PC-9 (cell line): ENCODE measurements around the gene DRGX.

ENCODE experiments used
- CTCF ChIP-seq: fragments of 200-600 bp; sonication (generic); conservative IDR thresholded peaks from 2 replicates; pipeline ENCODE4 v1.6.1; 2017; ENCODE audit warnings: mixed run types, antibody characterized with exemption, mild to moderate bottlenecking, moderate library complexity
- EZH2 ChIP-seq: fragments of 200-600 bp; sonication (generic); IDR thresholded peaks from 2 replicates; pipeline ENCODE4 v1.8.0; 2017; ENCODE audit warnings: antibody characterized with exemption, low read depth

DNA sequence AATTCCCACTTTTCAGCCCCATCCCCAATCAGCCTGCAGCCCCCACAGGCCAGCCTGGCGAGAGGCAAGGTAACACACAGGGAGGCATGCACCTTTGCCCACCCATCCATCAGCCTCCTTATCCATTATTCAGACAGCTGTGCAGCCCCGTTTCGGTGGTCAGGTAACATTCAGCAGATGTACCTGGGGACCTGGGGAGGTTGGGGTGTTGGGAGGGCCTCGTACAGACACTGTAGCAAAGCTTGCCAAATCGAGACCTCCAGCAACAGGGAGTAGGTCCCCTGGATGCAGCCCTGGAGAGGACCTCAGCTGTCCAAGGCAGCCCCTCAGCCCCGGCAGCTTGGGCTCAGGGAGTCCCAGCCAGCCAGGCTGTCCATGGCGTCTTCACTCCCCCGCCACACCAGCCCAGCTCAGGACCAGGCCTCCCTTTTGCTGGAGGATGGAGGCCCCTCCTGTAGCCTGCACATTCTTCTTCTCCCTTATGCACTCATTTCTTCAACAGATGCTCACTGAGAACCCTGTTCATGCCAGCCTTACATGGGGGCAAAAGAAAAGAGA is 8.5 kb upstream of the DRGX start:
- no peak for TF ChIP-seq CTCF
- no peak for TF ChIP-seq EZH2
